Stomach (tissue), 4 donors: ENCODE measurements around the gene ZNF599.
A peak's percentile ranks its signal among the peaks of the same experiment; 100 is the strongest.

Experiments
- EP300 ChIP-seq: sonication (generic); formaldehyde crosslinking; IDR thresholded peaks from one replicate; pipeline ENCODE4 v1.6.1; 2017; ENCODE audit warnings: antibody characterized with exemption
- POLR2A ChIP-seq, 4 donors: fragments of 450-650 bp; IDR thresholded peaks; one replicate each; pipeline ENCODE4 v1.6.1; 2016; ENCODE audit warnings: antibody characterized with exemption in 4 of 4, control low read depth in 2 of 4, mild to moderate bottlenecking in 1 of 4, moderate library complexity in 1 of 4
- POLR2AphosphoS5 ChIP-seq, 3 donors: sonication (generic); formaldehyde crosslinking; IDR thresholded peaks; one replicate each; pipeline ENCODE4 v1.6.1; 2016; ENCODE audit warnings: antibody characterized with exemption in 3 of 3
- TF ChIP-seq, protein P1 (sequence below), 7 experiments: fragments of 450-650 bp in 4 of 7; fragments of 200-600 bp in 3 of 7; sonication (generic) in 3 of 7; IDR thresholded peaks; one replicate each; pipeline ENCODE4 v1.5.1; 2016 to 2019; ENCODE audit warnings: antibody characterized with exemption in 7 of 7, control low read depth in 2 of 7, mild to moderate bottlenecking in 1 of 7

DNA sequence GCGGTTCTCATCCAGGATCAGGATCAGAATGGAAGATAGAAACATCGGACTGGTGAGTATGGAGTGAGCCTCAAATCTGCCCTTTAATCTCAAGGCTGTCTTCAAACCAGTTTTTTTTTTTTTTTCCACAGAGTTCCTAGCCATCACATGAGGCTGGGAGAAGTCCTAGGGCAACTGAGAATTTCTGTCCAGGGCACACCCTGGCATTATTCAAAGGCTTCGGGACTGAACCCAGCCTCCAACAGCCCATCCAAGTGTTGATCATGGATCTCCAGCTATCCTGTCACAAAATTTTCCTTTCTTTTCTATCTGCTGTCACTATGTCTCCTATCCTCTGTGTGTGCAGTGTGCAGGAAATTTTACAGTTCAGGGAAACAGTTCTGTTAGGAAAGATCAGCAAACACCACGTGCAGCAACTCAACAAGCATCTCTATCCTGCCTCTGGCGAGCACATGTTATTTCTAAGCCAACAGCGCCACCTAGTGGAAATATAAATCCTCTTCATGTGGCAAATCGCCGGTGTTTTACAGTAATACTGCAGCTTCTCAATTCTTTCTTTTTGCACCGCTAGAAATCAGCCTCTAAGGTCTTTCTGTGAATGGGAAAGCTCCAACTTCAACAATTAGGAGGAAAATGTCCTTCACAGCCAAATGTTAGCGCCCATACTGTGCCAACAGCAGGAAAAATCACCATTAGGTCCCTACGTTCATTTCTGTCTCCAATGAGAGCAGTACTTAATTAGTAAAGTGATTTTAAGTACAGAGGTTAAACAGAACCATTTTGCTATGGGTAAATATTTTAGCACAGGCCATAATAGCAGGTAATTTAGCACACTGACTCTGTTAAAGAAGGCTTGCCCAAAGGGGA is 60.4 kb downstream of the ZNF599 start:
- TF ChIP-seq POLR2A (IDR thresholded peaks at IDR 0.05) (no peak), EP300 (no peak), POLR2AphosphoS5 (IDR thresholded peaks at IDR 0.05) (peak in 1 of 3 donors; percentile 57)
- TF ChIP-seq, protein P1, sequence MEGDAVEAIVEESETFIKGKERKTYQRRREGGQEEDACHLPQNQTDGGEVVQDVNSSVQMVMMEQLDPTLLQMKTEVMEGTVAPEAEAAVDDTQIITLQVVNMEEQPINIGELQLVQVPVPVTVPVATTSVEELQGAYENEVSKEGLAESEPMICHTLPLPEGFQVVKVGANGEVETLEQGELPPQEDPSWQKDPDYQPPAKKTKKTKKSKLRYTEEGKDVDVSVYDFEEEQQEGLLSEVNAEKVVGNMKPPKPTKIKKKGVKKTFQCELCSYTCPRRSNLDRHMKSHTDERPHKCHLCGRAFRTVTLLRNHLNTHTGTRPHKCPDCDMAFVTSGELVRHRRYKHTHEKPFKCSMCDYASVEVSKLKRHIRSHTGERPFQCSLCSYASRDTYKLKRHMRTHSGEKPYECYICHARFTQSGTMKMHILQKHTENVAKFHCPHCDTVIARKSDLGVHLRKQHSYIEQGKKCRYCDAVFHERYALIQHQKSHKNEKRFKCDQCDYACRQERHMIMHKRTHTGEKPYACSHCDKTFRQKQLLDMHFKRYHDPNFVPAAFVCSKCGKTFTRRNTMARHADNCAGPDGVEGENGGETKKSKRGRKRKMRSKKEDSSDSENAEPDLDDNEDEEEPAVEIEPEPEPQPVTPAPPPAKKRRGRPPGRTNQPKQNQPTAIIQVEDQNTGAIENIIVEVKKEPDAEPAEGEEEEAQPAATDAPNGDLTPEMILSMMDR (IDR thresholded peaks at IDR 0.05), result peak in 5 of 7 experiments; percentile 56 to 90 (median 80)
